ENCODE measurements around the gene ING2.

The ING2 gene

DNA sequence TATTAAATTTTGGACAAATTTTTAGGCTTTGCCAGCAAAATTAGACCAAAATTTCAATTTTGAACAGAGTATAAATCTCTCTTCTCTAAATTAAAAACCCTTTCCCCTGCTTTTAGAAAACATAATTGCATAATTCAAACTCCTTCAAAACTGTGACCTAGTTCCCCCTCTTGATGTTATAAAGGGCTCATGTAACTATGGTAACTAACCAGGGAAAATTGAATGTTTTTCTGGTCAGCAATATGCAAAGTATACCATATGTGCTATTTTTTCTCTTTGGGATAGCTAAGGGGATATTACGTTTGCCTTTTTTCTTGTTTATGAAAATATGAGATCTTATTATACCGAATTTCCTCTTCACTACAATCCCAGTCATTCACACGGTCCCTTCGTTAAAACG lies 5.1 kb upstream of the ING2 start:
- no peak for DNase-seq

DNA sequence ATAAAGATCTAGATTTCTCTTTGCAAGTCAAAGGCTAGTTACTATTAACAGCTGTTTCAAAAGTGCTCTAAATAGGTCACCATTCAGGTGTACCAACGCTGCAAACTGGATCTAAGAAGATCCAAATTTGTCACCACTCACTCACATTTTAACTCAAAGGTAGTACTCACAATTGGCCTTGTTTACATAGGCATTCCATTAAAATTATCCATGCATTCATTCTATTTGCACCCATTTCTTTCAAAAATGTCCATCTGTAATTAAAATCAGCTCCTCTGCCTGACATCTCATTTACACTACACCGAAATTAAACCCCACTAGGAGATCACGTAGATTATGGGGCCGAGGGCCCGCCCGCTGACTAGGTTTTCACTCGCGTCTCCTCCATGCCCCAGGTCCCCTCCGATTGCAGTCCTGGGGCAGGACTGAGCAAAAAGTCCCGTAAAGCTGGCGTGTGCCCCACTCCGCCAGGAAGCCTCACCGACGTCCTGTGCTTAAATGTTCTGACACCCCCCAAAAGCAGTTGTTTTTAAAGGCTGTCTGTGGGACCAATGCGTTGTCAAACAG lies 1.3 kb upstream of the ING2 start:
- no peak for DNase-seq

DNA sequence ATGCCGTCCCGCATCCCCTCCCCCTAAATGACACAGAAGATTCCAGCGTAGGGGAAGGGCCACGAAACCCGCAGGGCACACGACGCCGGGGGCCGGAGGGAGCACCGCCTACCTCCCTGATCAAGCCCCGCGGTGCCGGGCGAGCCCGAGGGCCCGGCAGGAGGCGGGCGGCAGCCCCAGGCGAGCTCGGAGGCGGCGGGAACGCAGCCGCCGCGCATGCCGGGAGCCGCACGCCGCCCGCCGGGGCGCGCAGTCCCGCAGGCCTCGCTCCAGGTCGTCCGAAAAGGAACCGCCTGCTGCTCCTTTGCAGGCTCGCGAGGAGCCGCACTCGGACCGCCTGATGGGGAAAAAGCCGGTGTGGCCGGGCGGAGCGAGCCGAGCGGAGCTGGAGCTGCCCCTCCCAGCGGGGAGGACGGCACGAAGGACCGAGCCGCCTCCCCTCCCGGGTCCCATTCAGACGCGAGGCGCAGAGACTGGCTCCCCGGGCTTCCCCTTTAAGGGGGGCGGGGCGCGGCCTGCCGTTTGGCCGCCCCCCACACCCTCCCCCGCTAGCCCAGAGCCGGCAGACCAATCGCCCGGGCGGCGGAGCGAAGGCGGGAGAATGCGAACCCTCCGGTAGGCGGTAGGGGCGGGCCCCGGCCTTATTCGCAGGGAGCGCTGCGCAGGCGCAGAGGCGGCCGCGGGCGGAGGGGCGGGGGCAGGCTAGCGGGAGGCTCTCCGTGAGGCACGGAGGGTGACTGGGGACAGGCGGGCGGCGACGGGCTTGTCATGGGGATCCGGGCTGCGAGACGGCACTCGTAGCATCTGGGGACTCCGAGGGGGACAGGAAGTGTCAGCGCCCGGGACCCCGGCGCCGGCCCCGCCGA lies 561 bp upstream of the ING2 start:
- peak; percentile 99 for DNase-seq

DNA sequence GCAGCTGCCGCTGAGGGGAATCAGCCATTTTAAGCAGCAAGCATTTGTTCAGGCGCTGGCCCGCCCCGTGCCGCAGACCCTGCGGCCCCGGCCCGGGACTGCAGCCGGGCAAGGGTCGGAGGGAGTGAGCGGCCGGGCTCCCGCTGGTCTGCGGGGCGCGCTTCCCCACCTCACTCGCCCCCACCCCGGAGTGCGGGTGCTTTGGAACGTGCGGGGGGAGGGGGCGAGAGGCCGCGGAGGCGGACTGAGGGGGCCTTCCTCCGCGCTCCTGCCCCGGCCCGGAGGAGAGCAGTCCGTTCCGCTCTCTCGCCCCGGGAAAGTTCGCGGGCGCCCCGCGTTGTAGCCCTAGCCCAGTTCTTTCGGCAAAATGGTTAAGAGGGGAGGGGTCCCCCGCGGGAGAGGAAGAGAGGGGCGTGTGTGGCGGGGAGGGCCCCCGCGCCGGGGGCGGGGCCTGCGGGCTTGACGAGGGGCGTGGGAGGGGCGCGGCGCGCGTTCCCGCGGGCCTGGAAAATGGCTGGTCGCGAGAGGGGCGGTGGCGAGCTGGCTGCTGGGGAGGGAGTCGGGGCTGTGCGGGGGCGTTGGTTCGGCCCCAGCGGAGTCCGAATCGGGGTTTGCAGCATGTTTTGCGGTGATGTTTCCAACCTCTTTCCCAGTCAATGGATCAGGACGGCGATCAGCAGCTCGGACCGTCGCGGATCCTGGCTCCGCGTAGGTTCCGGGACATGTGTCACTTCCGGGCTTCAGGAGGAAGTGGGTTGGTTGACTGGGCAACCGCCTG lies 942 bp downstream of the ING2 start:
- DNase-seq, result peak; percentile 88

DNA sequence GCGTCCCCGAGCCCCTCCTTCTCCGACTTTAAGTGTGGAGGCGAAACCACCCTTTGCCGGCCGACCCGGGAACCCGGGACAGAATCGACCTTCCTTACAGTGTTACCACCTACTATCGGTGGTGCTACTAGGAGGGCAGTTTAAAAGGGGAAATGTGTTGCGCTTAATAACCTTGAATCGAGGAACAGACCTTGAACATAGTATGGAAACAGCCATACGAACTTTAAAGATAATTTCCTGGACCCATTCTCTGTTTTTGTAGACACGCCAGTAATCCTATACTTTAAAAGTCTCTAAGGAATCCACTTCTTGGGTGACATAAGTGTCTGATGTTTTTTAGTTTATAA lies 1.5 kb downstream of the ING2 start:
- no peak for DNase-seq

DNA sequence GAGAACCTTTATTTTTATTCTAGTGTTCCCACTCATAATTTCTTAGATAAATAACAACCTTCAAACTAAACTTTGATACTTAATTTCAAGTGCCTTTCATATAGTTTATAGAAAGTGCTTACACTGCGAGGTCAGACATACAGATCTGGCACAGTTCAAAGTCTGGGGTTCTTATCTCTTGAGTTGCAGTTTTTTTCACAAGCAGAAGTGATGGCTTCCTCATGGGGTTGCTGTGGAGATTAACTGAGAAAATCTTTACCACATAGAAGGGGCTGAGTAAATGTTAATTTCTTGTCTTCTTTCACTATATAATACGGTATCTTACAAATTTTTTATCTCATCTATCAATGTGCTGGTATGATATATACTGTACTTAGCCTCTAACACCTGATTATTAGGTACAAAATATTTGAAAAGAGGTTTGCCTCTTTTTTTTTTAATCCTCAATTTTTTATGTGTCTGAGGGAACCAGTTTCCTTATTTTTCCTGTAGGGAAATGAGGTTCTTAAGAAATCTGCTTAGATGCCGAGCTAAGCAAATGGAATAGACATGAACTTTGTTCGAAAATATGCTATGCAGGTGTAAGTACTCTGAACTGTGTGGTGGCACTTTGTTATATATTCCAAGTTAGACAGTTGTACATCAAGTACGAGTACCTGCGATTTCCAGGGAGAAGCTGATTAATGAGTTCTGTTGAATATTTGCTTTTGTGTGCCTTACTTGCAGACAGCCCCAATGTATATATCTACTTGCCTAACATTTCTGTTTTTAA lies 3.3 kb downstream of the ING2 start:
- no peak for DNase-seq

DNA sequence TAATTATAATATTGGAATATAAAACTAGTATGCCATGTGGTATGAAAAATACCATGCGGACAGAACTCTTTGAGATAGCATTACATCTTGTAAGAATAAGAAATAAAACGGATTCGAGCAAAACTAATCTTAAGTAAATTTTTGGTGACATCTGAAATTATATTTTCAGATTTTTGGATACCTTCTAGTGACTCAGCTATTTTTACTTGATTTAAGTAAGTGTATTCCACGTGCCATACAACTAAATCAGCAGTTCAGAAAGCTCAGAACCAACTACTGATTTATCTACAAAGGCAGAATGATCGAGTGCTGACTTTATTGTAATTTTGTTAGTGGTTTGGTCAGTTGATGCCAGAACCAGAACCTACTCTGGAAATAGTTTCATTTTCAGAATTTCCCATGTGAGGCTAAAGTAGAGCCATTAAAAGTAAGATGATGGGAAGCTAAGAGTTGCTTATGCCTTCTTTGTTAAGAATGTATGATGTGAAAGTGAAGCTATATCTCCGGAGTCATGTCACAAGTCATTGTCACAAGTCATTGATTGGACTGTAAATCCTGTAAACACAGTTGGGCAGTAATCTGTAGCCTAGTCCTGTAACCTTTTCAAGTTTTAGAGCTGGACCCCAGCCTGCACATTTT lies 4.0 kb downstream of the ING2 start:
- DNase-seq, result no peak

DNA sequence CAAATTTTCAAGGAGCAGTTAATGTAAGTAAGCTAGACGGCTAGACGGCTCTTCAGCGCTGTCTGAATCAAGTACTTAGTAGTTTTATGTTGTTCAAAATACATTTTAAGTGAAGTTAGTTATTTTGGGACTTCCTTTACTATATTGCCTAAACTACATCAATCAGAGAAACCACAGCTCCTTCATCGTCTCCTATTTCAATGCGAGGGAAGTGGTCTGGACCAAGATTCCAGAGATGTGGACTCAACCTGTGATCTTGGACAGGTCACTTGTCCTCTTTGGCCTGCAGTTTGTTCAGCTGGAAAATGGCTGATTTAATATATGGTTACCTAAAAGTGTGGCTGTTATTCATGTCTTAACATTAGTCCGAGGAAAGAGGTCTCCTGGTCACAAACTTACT lies 10.6 kb downstream of the ING2 start:
- no peak for DNase-seq

DNA sequence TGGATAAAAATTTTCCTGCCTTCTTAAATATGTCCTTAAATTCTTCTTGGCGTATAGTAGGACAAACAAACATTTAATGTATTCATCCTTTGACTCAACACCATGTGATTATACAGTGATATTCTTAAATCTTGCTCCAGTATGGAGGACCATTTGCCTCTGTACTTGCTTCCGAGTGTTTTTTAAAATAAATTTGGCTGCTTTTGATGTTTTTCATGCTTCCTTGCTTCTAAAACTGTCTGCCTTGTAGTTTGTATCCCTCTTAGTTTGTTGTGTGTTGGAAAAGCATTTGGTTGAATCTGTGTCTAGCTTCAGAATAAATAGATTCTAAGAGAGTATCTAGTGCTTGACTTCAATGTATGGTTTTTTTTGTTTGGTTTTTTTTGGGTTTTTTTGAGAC lies 12.3 kb downstream of the ING2 start:
- no peak for DNase-seq

DNA sequence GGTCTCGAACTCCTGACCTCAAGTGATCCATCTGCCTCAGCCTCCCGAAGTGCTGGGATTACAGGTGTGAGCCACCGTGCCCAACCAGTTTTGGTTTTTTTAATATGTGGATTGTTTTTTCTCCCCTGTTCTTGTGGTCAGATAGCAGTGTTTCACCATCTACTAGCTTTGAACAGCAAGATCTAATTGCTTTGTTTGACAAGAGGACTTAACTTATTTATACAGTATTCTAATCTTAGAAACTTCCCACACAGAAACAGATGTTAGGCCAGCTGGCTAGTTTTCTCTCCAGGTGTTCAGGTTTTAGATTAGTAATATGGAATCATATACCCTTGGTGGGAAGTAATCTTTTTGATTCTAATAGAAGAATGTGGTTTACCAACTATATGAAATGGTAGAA lies 12.9 kb downstream of the ING2 start:
- no peak for DNase-seq

DNA sequence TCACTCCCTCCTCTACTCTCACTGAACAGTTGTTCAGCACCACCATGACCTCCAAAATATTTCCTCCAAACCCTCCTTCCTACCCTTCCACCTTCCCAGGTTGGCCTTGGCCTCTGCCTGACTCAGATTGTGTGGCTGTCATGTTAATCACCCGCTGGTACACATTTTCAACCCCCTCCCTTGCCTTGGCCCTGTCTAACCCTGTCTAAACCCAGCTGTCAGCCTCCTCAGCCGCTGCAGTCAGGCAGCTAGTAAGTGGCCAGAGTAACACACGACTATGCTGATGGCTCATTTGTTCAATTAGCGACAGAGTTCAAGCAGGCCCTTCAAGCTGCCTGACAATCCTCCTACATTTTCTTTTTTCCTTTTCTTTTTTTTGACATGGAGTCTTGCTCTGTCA lies 18.0 kb downstream of the ING2 start:
- no peak for DNase-seq

DNA sequence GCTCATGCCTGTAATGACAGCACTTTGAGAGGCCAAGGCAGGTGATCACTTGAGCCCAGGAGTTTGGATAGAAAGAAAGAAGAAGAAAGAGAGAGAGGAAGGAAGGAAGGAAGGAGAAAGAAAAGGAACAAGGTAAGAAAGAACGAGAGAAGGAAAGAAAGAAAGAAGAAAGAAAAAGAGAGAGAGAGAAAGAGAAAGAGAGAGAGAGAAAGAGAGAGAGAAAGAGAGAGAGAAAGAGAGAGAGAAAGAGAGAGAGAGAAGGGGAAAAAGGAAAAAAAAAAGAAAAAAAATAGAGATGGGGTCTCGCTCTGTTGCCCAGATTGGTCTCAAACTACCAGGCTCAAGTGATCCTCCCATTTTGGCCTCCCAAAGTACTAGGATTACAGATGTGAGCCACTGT lies 22.5 kb downstream of the ING2 start:
- DNase-seq, result no peak

DNA sequence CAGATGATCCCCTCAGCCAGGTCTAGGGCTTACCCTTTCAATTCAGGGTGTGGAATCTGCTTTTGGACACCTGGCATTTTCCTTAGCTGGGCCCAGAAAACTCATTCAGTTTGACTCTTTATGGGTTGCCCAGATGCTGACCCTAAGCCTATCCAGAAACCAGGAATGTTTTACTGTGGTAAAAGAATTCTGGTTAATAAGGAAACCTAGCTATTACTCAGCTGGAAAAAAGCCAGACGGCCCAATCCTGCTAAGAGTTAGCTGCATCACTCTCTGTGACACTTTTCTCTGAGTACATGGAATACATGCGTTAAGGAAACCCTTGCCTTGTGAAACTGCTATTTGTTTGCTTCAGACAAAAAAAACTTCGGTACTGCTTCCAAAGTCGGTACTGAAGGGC lies 28.0 kb downstream of the ING2 start:
- DNase-seq, result no peak

DNA sequence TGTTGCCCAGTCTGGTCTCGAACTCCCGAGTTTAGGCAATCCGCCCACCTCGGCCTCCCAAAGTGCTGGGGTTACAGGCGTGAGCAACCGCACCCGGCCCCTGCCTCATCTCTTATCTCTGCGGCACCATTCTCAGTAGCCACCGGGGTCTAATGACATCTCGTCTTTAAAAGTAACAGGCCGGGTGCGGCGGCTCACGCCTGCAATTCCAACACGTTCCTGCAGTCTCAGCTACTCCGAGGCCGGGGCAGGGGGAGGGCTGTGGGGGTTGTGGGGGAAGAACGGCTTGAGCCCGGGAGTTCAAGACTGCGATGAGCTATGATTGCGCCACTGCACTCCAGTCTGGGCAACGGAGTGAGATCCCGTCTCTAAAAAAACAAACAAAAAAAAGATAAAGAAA lies 28.8 kb downstream of the ING2 start:
- DNase-seq, result no peak

DNA sequence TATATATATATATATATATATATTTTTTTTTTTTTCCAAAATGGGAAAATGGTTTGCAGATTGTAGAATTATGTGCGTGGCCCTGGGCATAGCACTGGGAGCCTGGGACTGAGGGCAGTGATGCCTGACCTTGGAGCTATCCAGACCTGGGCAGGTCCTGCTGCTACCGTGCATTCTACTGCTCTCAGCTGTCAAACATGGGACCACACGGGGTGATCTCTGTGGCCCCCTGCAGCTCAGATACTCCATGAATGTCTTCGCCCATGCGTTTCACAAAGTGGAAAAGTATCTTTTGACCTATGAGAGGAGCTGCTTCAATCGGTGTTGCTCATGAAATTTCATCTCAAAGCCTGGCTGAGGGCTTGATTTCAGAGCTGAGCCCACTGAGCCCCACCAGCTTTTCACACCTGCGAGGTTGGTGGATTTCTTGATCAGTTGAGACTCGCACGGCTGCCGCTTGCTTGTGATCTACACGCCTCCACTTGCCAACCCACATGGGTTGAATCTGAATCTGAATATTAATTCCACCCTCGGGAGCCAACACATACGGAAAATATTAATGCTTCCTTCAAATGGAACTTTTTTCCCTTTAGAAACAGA lies 35.7 kb downstream of the ING2 start:
- DNase-seq, result no peak

DNA sequence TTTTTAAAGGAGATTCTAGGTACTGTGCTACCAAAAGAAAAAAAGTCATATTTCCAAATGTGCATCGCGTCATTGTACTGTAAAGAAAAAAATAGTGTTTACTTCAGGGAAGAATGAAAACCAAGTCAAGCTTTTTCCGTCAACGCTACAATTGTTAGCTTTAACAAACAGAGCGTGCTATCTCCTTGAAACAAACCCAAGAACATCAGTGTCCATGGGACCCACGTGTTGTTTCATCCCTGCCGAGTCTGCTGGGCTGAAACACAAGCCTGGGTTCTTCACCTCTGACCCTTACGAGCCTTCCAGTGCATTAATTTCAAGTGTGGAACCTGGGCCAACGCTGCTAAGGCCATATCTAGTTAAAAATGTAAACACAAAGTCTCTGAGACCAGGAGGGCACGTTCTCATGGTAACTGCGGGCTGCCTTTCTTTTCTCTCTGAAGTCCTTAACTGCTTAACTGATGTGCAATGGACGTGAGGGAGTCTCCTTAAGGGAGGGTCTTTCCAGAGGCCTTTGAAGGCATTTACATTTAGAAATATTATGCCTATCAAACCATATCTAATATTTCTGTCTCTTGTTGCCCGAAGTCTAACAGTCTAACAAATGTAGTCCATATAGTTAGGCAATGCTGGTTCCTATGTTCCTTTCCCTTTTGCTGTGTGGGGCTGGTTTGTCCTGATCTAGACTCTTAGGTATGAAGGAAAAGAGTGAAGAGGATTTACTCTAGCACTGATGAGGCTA lies 36.3 kb downstream of the ING2 start:
- no peak for DNase-seq

DNA sequence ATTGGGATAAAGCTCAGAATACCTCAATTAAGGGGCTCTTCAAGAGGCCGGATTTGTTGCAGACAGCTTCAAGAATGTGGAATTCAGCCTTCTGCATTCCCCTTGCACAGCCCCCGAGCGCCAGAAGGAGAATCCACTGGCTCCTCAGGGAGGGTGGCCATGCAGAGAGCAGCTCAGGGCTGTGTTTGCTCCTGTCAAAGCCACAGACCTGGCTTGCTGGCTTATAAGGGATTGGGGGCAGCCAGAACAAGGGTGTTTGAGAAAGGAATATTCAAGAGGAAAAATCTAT lies 36.8 kb downstream of the ING2 start:
- DNase-seq, result no peak

DNA sequence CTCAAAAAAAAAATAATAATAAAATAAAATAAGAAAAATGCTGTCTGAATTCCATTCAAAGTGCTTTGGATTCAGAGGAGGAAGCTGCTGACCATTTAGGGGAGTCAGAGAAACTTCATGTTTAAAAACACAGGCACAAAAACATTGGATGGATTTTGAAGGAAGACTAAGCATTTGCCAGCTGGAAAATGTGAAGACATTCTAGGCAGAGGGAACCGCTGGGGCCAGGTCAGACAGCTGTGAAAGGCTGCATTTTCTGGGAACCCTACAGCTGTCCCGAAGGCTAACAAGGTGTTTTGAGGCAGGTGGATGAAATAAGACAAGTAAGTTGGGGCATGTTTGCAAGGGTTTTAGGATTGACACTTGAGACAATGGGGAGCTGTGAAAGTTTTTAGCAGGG lies 38.6 kb downstream of the ING2 start:
- DNase-seq, result no peak

DNA sequence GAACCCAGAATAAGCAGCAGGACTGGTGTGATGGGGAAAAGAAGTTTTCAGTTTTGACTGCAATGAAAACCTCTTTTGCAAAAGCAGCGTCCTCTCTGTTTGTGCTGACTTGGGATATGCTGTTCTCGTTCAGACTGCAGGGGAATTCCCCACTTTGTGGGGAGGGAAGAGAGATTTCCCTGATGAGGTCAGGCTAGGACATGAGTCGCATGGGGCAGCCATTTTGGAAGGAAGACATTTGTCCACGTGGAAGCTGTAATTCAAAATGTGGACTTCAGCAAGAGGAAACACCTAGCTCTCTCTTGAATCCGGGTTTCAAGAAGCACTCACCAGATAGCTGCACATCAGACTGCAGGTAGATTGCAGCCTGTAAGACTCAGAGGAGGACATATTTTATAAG lies 39.3 kb downstream of the ING2 start:
- DNase-seq, result peak; percentile 4

DNA sequence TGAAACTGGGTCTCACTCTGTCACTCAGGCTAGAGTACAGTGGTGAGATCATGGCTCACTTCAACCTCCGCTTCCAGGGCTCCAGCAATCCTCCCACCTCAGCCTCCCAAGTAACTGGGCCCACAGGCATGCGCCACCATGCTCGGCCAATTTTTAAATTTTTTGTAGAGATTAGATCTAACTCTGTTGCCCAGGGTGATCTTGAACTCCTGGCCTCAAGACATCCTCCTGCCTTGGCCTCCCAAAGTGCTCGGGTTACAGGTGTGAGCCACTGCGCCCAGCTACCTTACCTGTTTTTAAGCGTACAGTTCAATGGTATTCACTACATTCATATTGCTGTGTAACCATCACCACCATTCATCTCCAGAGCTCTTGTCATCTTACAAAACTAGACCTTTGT lies 41.5 kb downstream of the ING2 start:
- DNase-seq, result no peak

DNA sequence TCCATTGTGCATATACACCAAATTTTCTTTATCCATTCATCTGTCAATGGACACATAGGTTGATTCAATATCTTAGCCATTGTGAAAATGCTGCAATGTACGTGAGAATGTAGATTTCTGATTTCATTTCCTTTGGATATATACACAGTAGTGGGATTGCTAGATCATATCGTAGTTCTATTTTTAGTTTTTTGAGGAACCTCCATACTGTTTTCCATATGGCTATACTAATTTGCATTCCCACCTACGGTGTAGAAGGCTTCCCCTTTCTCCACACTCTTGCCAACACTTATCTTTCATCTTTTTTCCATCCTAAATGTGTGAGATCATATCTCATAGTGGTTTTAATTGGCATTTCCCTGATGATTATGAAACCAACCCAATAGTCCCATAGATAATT lies 43.4 kb downstream of the ING2 start:
- DNase-seq, result no peak

Data from stimulated activated CD4-positive, alpha-beta T cell treated with anti-CD3 and anti-CD28 coated beads, Interleukin-4, amount 100 ng/mL, for 24 hours (primary cell).